NCI-H510A treated with DMSO at 0.1 percent for 48 hours (cell line): Measurements from ENCODE around the gene SMAD7.

Experiments used
- DNase-seq: peaks from one replicate; lab custom pipeline; 2025; lab: John Stamatoyannopoulos, UW

The SMAD7 gene

GRCh38 chr18:48929941-48930713, 20.6 kb downstream of the SMAD7 start:
- no peak for DNase-seq

GRCh38 chr18:48929212-48929612, 21.6 kb downstream of the SMAD7 start:
- DNase-seq, result no peak

GRCh38 chr18:48928787-48929186, 22.0 kb downstream of the SMAD7 start:
- peak; percentile 59 for DNase-seq

GRCh38 chr18:48927286-48928080, 23.3 kb downstream of the SMAD7 start:
- peak; percentile 23 for DNase-seq

- DNase-seq, result peak; percentile 68
These were observed 24.3 kb downstream of the SMAD7 start for GRCh38 chr18:48926420-48926857.

GRCh38 chr18:48925491-48925780, 25.3 kb downstream of the SMAD7 start:
- DNase-seq, result no peak

- no peak for DNase-seq
These were observed 25.9 kb downstream of the SMAD7 start for GRCh38 chr18:48924630-48925490.

- DNase-seq, result no peak
These were observed 26.8 kb downstream of the SMAD7 start for GRCh38 chr18:48923746-48924629.

GRCh38 chr18:48922801-48923730, 27.7 kb downstream of the SMAD7 start:
- DNase-seq, result peak; percentile 27

GRCh38 chr18:48922226-48922800, 28.5 kb downstream of the SMAD7 start:
- DNase-seq, result no peak

- DNase-seq, result no peak
These were observed 29.2 kb downstream of the SMAD7 start for GRCh38 chr18:48921305-48922225.

- DNase-seq, result no peak
These were observed 30.2 kb downstream of the SMAD7 start for GRCh38 chr18:48920408-48921038.

GRCh38 chr18:48919547-48919946, 31.2 kb downstream of the SMAD7 start:
- DNase-seq, result no peak

- no peak for DNase-seq
These were observed 31.9 kb downstream of the SMAD7 start for GRCh38 chr18:48918660-48919456.

GRCh38 chr18:48917579-48918517, 32.9 kb downstream of the SMAD7 start:
- DNase-seq, result no peak
